ENCODE data around the gene MAPT.

DNA sequence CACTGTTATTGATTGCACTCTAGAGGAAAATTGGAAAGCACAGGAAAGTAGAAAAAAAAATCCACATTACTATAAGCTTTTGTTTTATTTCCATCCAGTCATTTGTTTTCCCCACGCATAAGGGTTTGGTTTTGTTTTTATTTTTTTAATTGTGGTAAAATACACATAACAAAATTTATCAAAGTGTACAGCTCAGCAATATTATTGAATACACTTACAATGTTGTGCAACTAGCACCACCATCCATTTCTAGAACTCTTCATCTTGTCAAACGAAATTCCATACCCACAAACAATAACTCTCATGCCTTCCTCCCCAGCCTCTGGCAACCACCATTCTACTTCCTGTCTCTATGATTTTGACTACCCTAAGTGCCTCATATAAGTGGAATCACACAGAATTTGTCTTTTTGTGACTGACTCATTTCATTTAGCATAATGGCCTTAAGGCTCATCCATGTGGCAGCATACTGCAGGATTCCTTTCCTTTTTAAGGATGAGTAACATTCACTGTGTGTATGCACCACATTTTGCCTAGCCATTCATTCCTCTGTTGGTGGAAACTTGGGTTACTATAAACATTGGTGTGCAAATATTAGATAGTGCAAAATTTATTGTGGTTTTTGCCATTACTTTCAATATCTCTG, 38.5 kb upstream of the MAPT start:
- TF ChIP-seq, protein P1, sequence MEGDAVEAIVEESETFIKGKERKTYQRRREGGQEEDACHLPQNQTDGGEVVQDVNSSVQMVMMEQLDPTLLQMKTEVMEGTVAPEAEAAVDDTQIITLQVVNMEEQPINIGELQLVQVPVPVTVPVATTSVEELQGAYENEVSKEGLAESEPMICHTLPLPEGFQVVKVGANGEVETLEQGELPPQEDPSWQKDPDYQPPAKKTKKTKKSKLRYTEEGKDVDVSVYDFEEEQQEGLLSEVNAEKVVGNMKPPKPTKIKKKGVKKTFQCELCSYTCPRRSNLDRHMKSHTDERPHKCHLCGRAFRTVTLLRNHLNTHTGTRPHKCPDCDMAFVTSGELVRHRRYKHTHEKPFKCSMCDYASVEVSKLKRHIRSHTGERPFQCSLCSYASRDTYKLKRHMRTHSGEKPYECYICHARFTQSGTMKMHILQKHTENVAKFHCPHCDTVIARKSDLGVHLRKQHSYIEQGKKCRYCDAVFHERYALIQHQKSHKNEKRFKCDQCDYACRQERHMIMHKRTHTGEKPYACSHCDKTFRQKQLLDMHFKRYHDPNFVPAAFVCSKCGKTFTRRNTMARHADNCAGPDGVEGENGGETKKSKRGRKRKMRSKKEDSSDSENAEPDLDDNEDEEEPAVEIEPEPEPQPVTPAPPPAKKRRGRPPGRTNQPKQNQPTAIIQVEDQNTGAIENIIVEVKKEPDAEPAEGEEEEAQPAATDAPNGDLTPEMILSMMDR (IDR thresholded peaks at IDR 0.05), result no peak
- no peak for TF ChIP-seq EZH2phosphoT487 (IDR thresholded peaks at IDR 0.05)
